HepG2 (cell line): ENCODE measurements around the gene CCND1. TPM values are rescaled to one million over a fixed set of nuclear protein-coding genes. Genes with fewer than 3 reads are reported as not detected.

Experiments used
- ARNT ChIP-seq: fragments of 450-650 bp; IDR thresholded peaks from 2 replicates; pipeline ENCODE4 v1.6.1; 2017
- ELF1 ChIP-seq: sonication (generic); formaldehyde crosslinking; IDR thresholded peaks from 2 replicates; pipeline ENCODE4 v1.4.0; 2020; ENCODE audit warnings: missing genetic modification reagents
- FOXO1 ChIP-seq: sonication (generic); formaldehyde crosslinking; IDR thresholded peaks from 2 replicates; pipeline ENCODE4 v1.4.0; 2020; ENCODE audit warnings: missing genetic modification reagents
- IKZF4 ChIP-seq: sonication (generic); formaldehyde crosslinking; IDR thresholded peaks from 2 replicates; pipeline ENCODE4 v1.5.1; 2020; ENCODE audit warnings: borderline replicate concordance, mild to moderate bottlenecking, low read depth, missing genetic modification reagents; ENCODE audit errors: not compliant biosample characterization
- KAT7 ChIP-seq: IDR thresholded peaks from 2 replicates; pipeline ENCODE4 v1.6.1; 2018; ENCODE audit warnings: borderline replicate concordance, missing compliant biosample characterization
- MED1 ChIP-seq: sonication (generic); formaldehyde crosslinking; IDR thresholded peaks from 2 replicates; pipeline ENCODE4 v1.4.0; 2020; ENCODE audit warnings: missing genetic modification reagents
- MIER2 ChIP-seq: IDR thresholded peaks from 2 replicates; pipeline ENCODE4 v1.6.1; 2016; ENCODE audit warnings: missing biosample characterization, missing genetic modification reagents
- NFIC ChIP-seq: IDR thresholded peaks from 2 replicates; pipeline ENCODE4 v1.6.1; 2012; ENCODE audit warnings: mild to moderate bottlenecking, low read length, inconsistent platforms
- NFRKB ChIP-seq: fragments of 450-650 bp; IDR thresholded peaks from 2 replicates; pipeline ENCODE4 v1.6.1; 2017
- NR2F2 ChIP-seq: IDR thresholded peaks from 2 replicates; pipeline ENCODE4 v1.6.1; 2012; ENCODE audit warnings: low read depth, inconsistent platforms, borderline replicate concordance
- PPARG ChIP-seq: conservative IDR thresholded peaks from 2 replicates; pipeline ENCODE4 v1.6.1; 2016; ENCODE audit warnings: missing biosample characterization, missing genetic modification reagents
- STAG1 ChIP-seq: sonication (generic); formaldehyde crosslinking; IDR thresholded peaks from 2 replicates; pipeline ENCODE4 v1.4.0; 2020; ENCODE audit warnings: missing genetic modification reagents
- TSC22D2 ChIP-seq: sonication (generic); formaldehyde crosslinking; IDR thresholded peaks from 2 replicates; pipeline ENCODE4 v1.5.1; 2020; ENCODE audit warnings: missing genetic modification reagents, mild to moderate bottlenecking, borderline replicate concordance
- ZBTB38 ChIP-seq: sonication (generic); formaldehyde crosslinking; IDR thresholded peaks from 2 replicates; pipeline ENCODE4 v1.5.1; 2020; ENCODE audit warnings: mild to moderate bottlenecking, missing genetic modification reagents
- ZFP36L2 ChIP-seq: sonication (generic); formaldehyde crosslinking; IDR thresholded peaks from 2 replicates; pipeline ENCODE4 v1.4.0; 2020; ENCODE audit warnings: missing genetic modification reagents
- ZKSCAN8 ChIP-seq: IDR thresholded peaks from 2 replicates; pipeline ENCODE4 v1.6.1; 2016; ENCODE audit warnings: borderline replicate concordance, missing genetic modification reagents, missing compliant biosample characterization
- ZNF260 ChIP-seq: sonication (generic); formaldehyde crosslinking; IDR thresholded peaks from 2 replicates; pipeline ENCODE4 v1.4.0; 2020; ENCODE audit warnings: missing genetic modification reagents, low read depth, mild to moderate bottlenecking, borderline replicate concordance
- ZNF276 ChIP-seq: sonication (generic); formaldehyde crosslinking; IDR thresholded peaks from 2 replicates; pipeline ENCODE4 v1.4.0; 2020; ENCODE audit warnings: mild to moderate bottlenecking, low read depth, missing genetic modification reagents
- ZNF33B ChIP-seq: sonication (generic); formaldehyde crosslinking; IDR thresholded peaks from 2 replicates; pipeline ENCODE4 v1.5.1; 2020; ENCODE audit warnings: mild to moderate bottlenecking, missing genetic modification reagents
- ZNF343 ChIP-seq: sonication (generic); formaldehyde crosslinking; IDR thresholded peaks from 2 replicates; pipeline ENCODE4 v1.4.0; 2020; ENCODE audit warnings: mild to moderate bottlenecking, missing genetic modification reagents
- ZNF441 ChIP-seq: sonication (generic); formaldehyde crosslinking; IDR thresholded peaks from 2 replicates; pipeline ENCODE4 v1.7.0; 2021; ENCODE audit warnings: missing genetic modification reagents, borderline replicate concordance
- ZNF510 ChIP-seq: sonication (generic); formaldehyde crosslinking; IDR thresholded peaks from 2 replicates; pipeline ENCODE4 v1.4.0; 2020; ENCODE audit warnings: low read depth, mild to moderate bottlenecking, missing genetic modification reagents
- ZNF569 ChIP-seq: sonication (generic); formaldehyde crosslinking; IDR thresholded peaks from 2 replicates; pipeline ENCODE4 v1.5.0; 2020; ENCODE audit warnings: mild to moderate bottlenecking, missing genetic modification reagents, moderate library complexity, borderline replicate concordance
- ZNF619 ChIP-seq: sonication (generic); formaldehyde crosslinking; IDR thresholded peaks from 2 replicates; pipeline ENCODE4 v1.4.0; 2020; ENCODE audit warnings: mild to moderate bottlenecking, missing genetic modification reagents
- ZNF749 ChIP-seq: sonication (generic); formaldehyde crosslinking; IDR thresholded peaks from 2 replicates; pipeline ENCODE4 v1.8.0; 2022; ENCODE audit warnings: mild to moderate bottlenecking, missing genetic modification reagents, moderate library complexity, borderline replicate concordance
- polyA plus RNA-seq, 8 experiments: library from polyadenylated mRNA; depleted of rRNA in 3 of 8; stranded (reverse) in 7 of 8; unstranded in 1 of 8; fragments of >200 nt; fragmentation: Illumina TruSeq in 4 of 8; extraction: Trizol in 4 of 8; gene quantifications; 2 replicates each; pipeline versions ENCODE4 v1.2.1 to v1.2.3, GENCODE V29; 2011 to 2016; ENCODE audit warnings: low read depth in 4 of 8, missing spikeins in 1 of 8, mixed read lengths in 1 of 8; ENCODE audit not compliant: insufficient read depth in 1 of 8
- total RNA-seq, 5 experiments: library from RNA; depleted of rRNA; stranded (reverse); fragments of >200 nt; fragmentation: Illumina TruSeq; extraction: Trizol; gene quantifications; 2 replicates each; pipeline ENCODE4 v1.2.3, GENCODE V29; 2016; ENCODE audit warnings: low read depth in 1 of 5
- TF ChIP-seq, protein P1 (sequence below): sonication (generic); formaldehyde crosslinking; IDR thresholded peaks from 2 replicates; pipeline ENCODE4 v1.5.1; 2020; ENCODE audit warnings: mild to moderate bottlenecking, missing genetic modification reagents

The CCND1 gene
- total and polyA plus RNA-seq, 2 of the 13 experiments (the other 11 are each of a cell fraction or from before 2014, with no cell fraction given), result 107 to 136 TPM

GRCh38 chr11:69700278-69701140 lies 59.6 kb downstream of the CCND1 start (continued):
- TF ChIP-seq ZNF569 (CRISPR knock-in tag) (no peak), NFRKB (no peak), ZFP36L2 (CRISPR knock-in tag) (no peak), TSC22D2 (CRISPR knock-in tag) (no peak), STAG1 (CRISPR knock-in tag) (no peak), ZNF33B (no peak), KAT7 (CRISPR knock-in tag) (0 out of 2 replicates have a peak, but pooled peaks have one; percentile 31), FOXO1 (CRISPR knock-in tag) (peak; percentile 73; the same call in 1 of the 2 replicates), ARNT (no peak), IKZF4 (CRISPR knock-in tag) (no peak), ZNF276 (CRISPR knock-in tag) (no peak), ZBTB38 (CRISPR knock-in tag) (peak; percentile 74), ELF1 (CRISPR knock-in tag) (peak; percentile 55), ZNF441 (CRISPR knock-in tag) (no peak), ZNF260 (no peak), ZNF619 (no peak), MIER2 (0 out of 2 replicates have a peak, but pooled peaks have one; percentile 16), ZKSCAN8 (CRISPR knock-in tag) (no peak), NFIC (no peak), MED1 (peak; percentile 33; the same call in 1 of the 2 replicates), ZNF510 (CRISPR knock-in tag) (no peak), PPARG (no peak), NR2F2 (peak; percentile 48; the same call in 1 of the 2 replicates), ZNF343 (CRISPR knock-in tag) (no peak), ZNF749 (no peak)
- TF ChIP-seq, protein P1, sequence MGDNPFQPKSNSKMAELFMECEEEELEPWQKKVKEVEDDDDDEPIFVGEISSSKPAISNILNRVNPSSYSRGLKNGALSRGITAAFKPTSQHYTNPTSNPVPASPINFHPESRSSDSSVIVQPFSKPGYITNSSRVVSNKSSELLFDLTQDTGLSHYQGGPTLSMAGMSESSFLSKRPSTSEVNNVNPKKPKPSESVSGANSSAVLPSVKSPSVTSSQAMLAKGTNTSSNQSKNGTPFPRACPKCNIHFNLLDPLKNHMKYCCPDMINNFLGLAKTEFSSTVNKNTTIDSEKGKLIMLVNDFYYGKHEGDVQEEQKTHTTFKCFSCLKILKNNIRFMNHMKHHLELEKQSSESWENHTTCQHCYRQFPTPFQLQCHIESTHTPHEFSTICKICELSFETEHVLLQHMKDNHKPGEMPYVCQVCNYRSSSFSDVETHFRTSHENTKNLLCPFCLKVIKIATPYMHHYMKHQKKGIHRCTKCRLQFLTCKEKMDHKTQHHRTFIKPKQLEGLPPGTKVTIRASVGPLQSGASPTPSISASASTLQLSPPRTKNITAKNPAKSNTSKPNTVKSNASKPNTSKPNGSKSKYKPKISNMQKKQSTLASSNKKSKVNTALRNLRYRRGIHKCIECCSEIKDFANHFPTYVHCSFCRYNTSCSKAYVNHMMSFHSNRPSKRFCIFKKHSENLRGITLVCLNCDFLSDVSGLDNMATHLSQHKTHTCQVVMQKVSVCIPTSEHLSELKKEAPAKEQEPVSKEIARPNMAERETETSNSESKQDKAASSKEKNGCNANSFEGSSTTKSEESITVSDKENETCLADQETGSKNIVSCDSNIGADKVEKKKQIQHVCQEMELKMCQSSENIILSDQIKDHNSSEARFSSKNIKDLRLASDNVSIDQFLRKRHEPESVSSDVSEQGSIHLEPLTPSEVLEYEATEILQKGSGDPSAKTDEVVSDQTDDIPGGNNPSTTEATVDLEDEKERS (CRISPR knock-in tag), result no peak
